ENCODE data around the gene QRICH2.

Gene QRICH2

GRCh38 chr17:76307966-76308338, at the start of gene QRICH2:
QRICH2 (minus strand) TSS chr17:76308276; CDS start chr17:76307998, 278 bp downstream.
- DNase-seq (ENCODE audit: insufficient read length, low spot score) (no peak), FAIRE-seq (no peak)
- no peak for TF ChIP-seq CTCF (IDR thresholded peaks at IDR 0.05; ENCODE audit: insufficient read depth, missing control alignments)

- no peak for DNase-seq (ENCODE audit: insufficient read length, low spot score)
- no peak for FAIRE-seq
- TF ChIP-seq CTCF (IDR thresholded peaks at IDR 0.05; ENCODE audit: insufficient read depth, missing control alignments) = no peak
Measured at GRCh38 chr17:76357597-76358158, 49.6 kb upstream of the QRICH2 start.

- no peak for TF ChIP-seq CTCF (IDR thresholded peaks at IDR 0.05; ENCODE audit: insufficient read depth, missing control alignments)
- no peak for DNase-seq (ENCODE audit: insufficient read length, low spot score)
- FAIRE-seq = no peak
Measured at GRCh38 chr17:76356803-76357456, 48.9 kb upstream of the QRICH2 start.

- FAIRE-seq (no peak), DNase-seq (ENCODE audit: insufficient read length, low spot score) (no peak)
- TF ChIP-seq CTCF (IDR thresholded peaks at IDR 0.05; ENCODE audit: insufficient read depth, missing control alignments) = no peak
Measured at GRCh38 chr17:76354747-76355310, 46.8 kb upstream of the QRICH2 start.

- DNase-seq (ENCODE audit: insufficient read length, low spot score) (no peak), FAIRE-seq (no peak)
- TF ChIP-seq CTCF (IDR thresholded peaks at IDR 0.05; ENCODE audit: insufficient read depth, missing control alignments) = no peak
Measured at GRCh38 chr17:76354317-76354729, 46.2 kb upstream of the QRICH2 start.

GRCh38 chr17:76353599-76354316, 45.7 kb upstream of the QRICH2 start, which contains the start of gene PRPSAP1:
PRPSAP1 (minus strand) TSS chr17:76353916; CDS start chr17:76353703, 213 bp downstream.
- FAIRE-seq = no peak
- no peak for TF ChIP-seq CTCF (IDR thresholded peaks at IDR 0.05; ENCODE audit: insufficient read depth, missing control alignments)
- DNase-seq (ENCODE audit: insufficient read length, low spot score) = peak; percentile 90
